CD4-positive, CD25-positive, alpha-beta regulatory T cell (primary cell): Measurements from ENCODE around the gene STYXL1. TPM values are rescaled to one million over a fixed set of nuclear protein-coding genes. Genes with fewer than 3 reads are reported as not detected.

Experiments used
- ATAC-seq, 2 donors: fragments of 150-1000 bp; cut with Tn5 transposase; one replicate each; pipeline ENCODE4 v1.10.0; 2021; ENCODE audit warnings: low read depth in 2 of 2, moderate number of reproducible peaks in 2 of 2, moderate library complexity in 1 of 2
- DNase-seq, 3 donors: peaks; one replicate each; pipeline versions ENCODE4 v3.0.0 to v3.0.0-alpha.2; 2012 to 2022; ENCODE audit warnings: mixed read lengths in 1 of 3
- H3K27ac ChIP-seq: one replicate; pipeline ENCODE4 v1.7.0; 2013; ENCODE audit warnings: mild to moderate bottlenecking, low read length; ENCODE audit not compliant: insufficient read depth, poor library complexity, severe bottlenecking
- H3K27me3 ChIP-seq: one replicate; pipeline ENCODE4 v1.7.0; 2013; ENCODE audit warnings: low read length; ENCODE audit not compliant: control insufficient read depth, insufficient read depth
- H3K36me3 ChIP-seq: one replicate; pipeline ENCODE4 v1.7.0; 2013; ENCODE audit warnings: mild to moderate bottlenecking, low read length, moderate library complexity; ENCODE audit not compliant: control insufficient read depth, insufficient read depth
- H3K4me1 ChIP-seq: 2 replicates; pipeline ENCODE4 v1.7.0; 2013; ENCODE audit warnings: mild to moderate bottlenecking, low read length; ENCODE audit not compliant: insufficient read depth, control insufficient read depth, poor library complexity, severe bottlenecking
- H3K4me3 ChIP-seq: one replicate; pipeline ENCODE4 v1.7.0; 2013; ENCODE audit warnings: low read depth, mild to moderate bottlenecking, low read length, moderate library complexity
- H3K9me3 ChIP-seq, 2 experiments: 1 replicate in 1 of 2; 2 replicates in 1 of 2; pipeline ENCODE4 v1.7.0; 2013; ENCODE audit warnings: low read length in 2 of 2, mild to moderate bottlenecking in 1 of 2, moderate library complexity in 1 of 2; ENCODE audit not compliant: control insufficient read depth in 2 of 2
- H3K27ac Mint-ChIP-seq, 3 donors: one replicate each; pipeline ENCODE4 v1.8.0; 2020 to 2022; ENCODE audit warnings: mild to moderate bottlenecking in 3 of 3, mixed read lengths in 3 of 3, moderate library complexity in 2 of 3
- H3K27me3 Mint-ChIP-seq: one replicate; pipeline ENCODE4 v1.8.0; 2022; ENCODE audit warnings: mild to moderate bottlenecking, mixed read lengths
- H3K36me3 Mint-ChIP-seq: one replicate; pipeline ENCODE4 v1.8.0; 2020; ENCODE audit warnings: mixed read lengths
- H3K4me1 Mint-ChIP-seq, 4 donors: one replicate each; pipeline ENCODE4 v1.8.0; 2020 to 2022; ENCODE audit warnings: mixed read lengths in 4 of 4, mild to moderate bottlenecking in 1 of 4
- H3K4me3 Mint-ChIP-seq, 4 donors: one replicate each; pipeline ENCODE4 v1.8.0; 2020 to 2022; ENCODE audit warnings: mild to moderate bottlenecking in 4 of 4, mixed read lengths in 4 of 4, moderate library complexity in 3 of 4
- H3K9me3 Mint-ChIP-seq, 7 donors: one replicate each; pipeline ENCODE4 v1.8.0; 2020 to 2022; ENCODE audit warnings: mixed read lengths in 7 of 7, mild to moderate bottlenecking in 3 of 7, moderate library complexity in 2 of 7
- polyA plus RNA-seq, 4 donors: library from polyadenylated mRNA; unstranded; fragments of 300-500 nt; fragmentation: Illumina TruSeq; gene quantifications; one replicate each; pipeline ENCODE4 v1.2.3, GENCODE V29; 2021
- total RNA-seq: library from RNA; stranded (reverse); gene quantifications from one replicate; pipeline ENCODE4 v1.2.3, GENCODE V29; 2022

STYXL1 gene
- total and polyA plus RNA-seq, 5 donors from 2014 or later = 16.8 to 80.8 (median 62.0) TPM

- DNase-seq = no peak
- H3K4me3 Mint-ChIP-seq = no peak overlapping the region
- H3K27me3 Mint-ChIP-seq = peaks cover 5% of the 10 kb centered on the region
- H3K27me3 ChIP-seq = no peaks in the 10 kb centered on the region
- no peak overlapping the region for H3K27ac Mint-ChIP-seq
- peaks cover 13% of the 10 kb centered on the region for H3K36me3 Mint-ChIP-seq
- no peaks in the 10 kb centered on the region for H3K9me3 Mint-ChIP-seq
- H3K36me3 ChIP-seq = peaks cover 35% of the 10 kb centered on the region
- no peaks in the 10 kb centered on the region for H3K4me1 ChIP-seq
- H3K9me3 ChIP-seq = no peaks in the 10 kb centered on the region
- H3K27ac ChIP-seq = no peak overlapping the region
- peaks cover 0 to 10% (median 3%) of the 10 kb centered on the region in 4 donors for H3K4me1 Mint-ChIP-seq
- ATAC-seq = no peak
- H3K4me3 ChIP-seq = no peak overlapping the region
These were observed 62.7 kb downstream of the STYXL1 start for GRCh38 chr7:75985009-75985517.

DNA sequence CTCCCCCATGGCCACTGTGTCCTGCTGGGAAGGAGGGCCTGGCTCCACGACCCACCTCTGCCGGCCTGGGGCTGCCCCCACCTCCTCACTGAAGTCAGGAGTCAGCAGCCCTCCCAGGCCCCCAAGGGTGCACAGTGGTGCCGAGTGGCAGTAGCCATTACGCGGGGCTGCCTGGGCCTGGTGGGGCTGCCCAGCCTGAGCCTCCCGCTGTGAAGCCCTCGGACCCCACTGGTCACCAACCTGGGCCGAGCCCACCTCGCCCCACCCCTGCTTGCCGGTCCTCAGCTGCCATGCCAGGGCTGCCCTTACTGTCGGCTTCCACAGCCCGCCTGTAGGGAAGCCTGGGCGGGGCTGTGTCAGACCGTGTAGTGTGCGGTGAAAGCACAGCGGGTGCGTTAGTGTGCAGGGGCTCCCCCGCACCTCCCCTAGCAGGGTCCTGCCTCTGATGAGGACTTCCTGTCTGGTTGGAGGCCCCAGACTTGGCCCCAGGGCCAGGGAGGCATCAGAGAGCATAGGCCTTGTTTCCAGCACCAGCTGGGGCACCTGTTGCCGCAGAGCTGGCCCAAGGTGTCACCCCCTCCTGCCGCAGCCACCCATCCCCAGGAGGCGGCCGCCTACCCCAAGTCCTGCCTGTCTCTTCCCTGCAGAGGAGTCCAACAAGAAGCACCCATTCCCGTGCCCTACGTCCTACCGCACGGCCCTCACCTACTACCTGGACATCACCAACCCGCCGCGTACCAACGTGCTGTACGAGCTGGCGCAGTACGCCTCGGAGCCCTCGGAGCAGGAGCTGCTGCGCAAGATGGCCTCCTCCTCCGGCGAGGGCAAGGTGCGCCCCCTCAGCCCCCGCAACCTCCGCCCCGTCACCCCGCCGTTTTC lies 63.4 kb downstream of the STYXL1 start:
- Mint-ChIP-seq H3K4me1 (peaks cover 0 to 3% (median 0%) of the 10 kb centered on the region in 4 donors), H3K27me3 (no peaks in the 10 kb centered on the region), H3K4me3 (no peak overlapping the region), H3K36me3 (peaks cover 11% of the 10 kb centered on the region), H3K9me3 (no peaks in the 10 kb centered on the region), H3K27ac (no peak overlapping the region)
- Histone ChIP-seq H3K27me3 (no peaks in the 10 kb centered on the region), H3K9me3 (no peaks in the 10 kb centered on the region), H3K4me1 (no peaks in the 10 kb centered on the region), H3K27ac (no peak overlapping the region), H3K36me3 (peaks cover 41% of the 10 kb centered on the region), H3K4me3 (no peak overlapping the region)
- ATAC-seq (no peak), DNase-seq (no peak)

- Mint-ChIP-seq H3K9me3 (no peaks in the 10 kb centered on the region), H3K36me3 (peaks cover 11% of the 10 kb centered on the region), H3K4me1 (peaks cover 0 to 2% (median 0%) of the 10 kb centered on the region in 4 donors), H3K27me3 (no peaks in the 10 kb centered on the region), H3K4me3 (no peak overlapping the region), H3K27ac (no peak overlapping the region)
- no peak for ATAC-seq
- no peaks in the 10 kb centered on the region for H3K27me3 ChIP-seq
- no peak overlapping the region for H3K4me3 ChIP-seq
- no peaks in the 10 kb centered on the region for H3K9me3 ChIP-seq
- H3K4me1 ChIP-seq = no peaks in the 10 kb centered on the region
- peaks cover 41% of the 10 kb centered on the region for H3K36me3 ChIP-seq
- DNase-seq = no peak
- H3K27ac ChIP-seq = no peak overlapping the region
These were observed 64.2 kb downstream of the STYXL1 start for GRCh38 chr7:75983471-75984129.

- DNase-seq = no peak
- Histone ChIP-seq H3K9me3 (no peaks in the 10 kb centered on the region), H3K27ac (no peak overlapping the region), H3K27me3 (no peaks in the 10 kb centered on the region), H3K36me3 (peaks cover 36% of the 10 kb centered on the region), H3K4me1 (no peaks in the 10 kb centered on the region), H3K4me3 (no peak overlapping the region)
- Mint-ChIP-seq H3K36me3 (peaks cover 11% of the 10 kb centered on the region), H3K4me3 (no peak overlapping the region), H3K27me3 (no peaks in the 10 kb centered on the region), H3K27ac (no peak overlapping the region), H3K9me3 (no peaks in the 10 kb centered on the region), H3K4me1 (peaks cover 0 to 2% (median 0%) of the 10 kb centered on the region in 4 donors)
- ATAC-seq = no peak
These were observed 65.3 kb downstream of the STYXL1 start for GRCh38 chr7:75982306-75983064.

GRCh38 chr7:75981453-75982305 lies 66.1 kb downstream of the STYXL1 start:
- no peaks in the 10 kb centered on the region for H3K27me3 Mint-ChIP-seq
- H3K36me3 ChIP-seq = peaks cover 29% of the 10 kb centered on the region

GRCh38 chr7:75981203-75981452 lies 66.7 kb downstream of the STYXL1 start:
- DNase-seq (no peak), ATAC-seq (no peak)
- H3K9me3 ChIP-seq = no peaks in the 10 kb centered on the region
- Mint-ChIP-seq H3K4me3 (no peak overlapping the region), H3K36me3 (peaks cover 4% of the 10 kb centered on the region), H3K27ac (no peak overlapping the region), H3K9me3 (no peaks in the 10 kb centered on the region), H3K4me1 (no peaks in the 10 kb centered on the region), H3K27me3 (no peaks in the 10 kb centered on the region)
- H3K27ac ChIP-seq = no peak overlapping the region
- H3K36me3 ChIP-seq = peaks cover 24% of the 10 kb centered on the region
- no peaks in the 10 kb centered on the region for H3K4me1 ChIP-seq
- H3K27me3 ChIP-seq = no peaks in the 10 kb centered on the region
- no peak overlapping the region for H3K4me3 ChIP-seq

More at GRCh38 chr7:75981453-75982305, 66.1 kb downstream of the STYXL1 start:
- no peaks in the 10 kb centered on the region for H3K4me1 Mint-ChIP-seq
- Histone ChIP-seq H3K27ac (no peak overlapping the region), H3K27me3 (no peaks in the 10 kb centered on the region), H3K4me1 (no peaks in the 10 kb centered on the region), H3K9me3 (no peaks in the 10 kb centered on the region), H3K4me3 (no peak overlapping the region)
- ATAC-seq = no peak
- no peak for DNase-seq
- H3K4me3 Mint-ChIP-seq = no peak overlapping the region
- no peak overlapping the region for H3K27ac Mint-ChIP-seq
- no peaks in the 10 kb centered on the region for H3K9me3 Mint-ChIP-seq
- H3K36me3 Mint-ChIP-seq = peaks cover 6% of the 10 kb centered on the region
